Stimulated activated CD4-positive, alpha-beta T cell treated with anti-CD3 and anti-CD28 coated beads, Interleukin-12 subunit alpha, Interleukin-12 subunit beta, amount 100 ng/mL, for 24 hours (primary cell): ENCODE data around the gene CRELD1.
A peak's percentile ranks its signal among the peaks of the same experiment; 100 is the strongest.

Experiments used
- DNase-seq, 2 experiments: peaks; one replicate each; pipeline ENCODE4 v3.0.0-alpha.2; 2020; ENCODE audit warnings: low read depth in 2 of 2

Gene CRELD1

GRCh38 chr3:9955611-9956352, 22.1 kb downstream of the CRELD1 start:
- DNase-seq = no peak

GRCh38 chr3:9957214-9957613, 23.6 kb downstream of the CRELD1 start:
- no peak for DNase-seq

GRCh38 chr3:9965200-9965875, 31.7 kb downstream of the CRELD1 start:
- DNase-seq = no peak

- DNase-seq = no peak
Observed at GRCh38 chr3:9966841-9967240, 33.2 kb downstream of the CRELD1 start.

- no peak for DNase-seq
Observed at GRCh38 chr3:9969632-9970019, 36.0 kb downstream of the CRELD1 start.

- no peak for DNase-seq
Observed at GRCh38 chr3:9970020-9970652, 36.5 kb downstream of the CRELD1 start.

- DNase-seq = peak in 1 of 2 experiments; percentile 3
Observed at GRCh38 chr3:9976721-9977709, 43.4 kb downstream of the CRELD1 start.

- DNase-seq = no peak
Observed at GRCh38 chr3:9978710-9979305, 45.2 kb downstream of the CRELD1 start.

- no peak for DNase-seq
Observed at GRCh38 chr3:9980251-9980650, 46.6 kb downstream of the CRELD1 start.

GRCh38 chr3:9986230-9986725, 52.6 kb downstream of the CRELD1 start:
- no peak for DNase-seq

GRCh38 chr3:9994086-9994844, 60.6 kb downstream of the CRELD1 start:
- no peak for DNase-seq
